NCI-H524 treated with DMSO at 0.1 percent for 48 hours (cell line): Measurements from ENCODE around the gene ALKBH3.
A peak's percentile ranks its signal among the peaks of the same experiment; 100 is the strongest.

Experiments
- DNase-seq: peaks from one replicate; lab custom pipeline; 2025; lab: John Stamatoyannopoulos, UW

The ALKBH3 gene

GRCh38 chr11:43880640-43881159 is at the start of gene ALKBH3:
TSS of gene ALKBH3 (plus strand) at chr11:43880831. CDS start at chr11:43882653, 1,822 bp downstream.
- peak; percentile 73 for DNase-seq

- no peak for DNase-seq
Measured at GRCh38 chr11:43830928-43831440, 49.6 kb upstream of the ALKBH3 start.

- DNase-seq, result no peak
Measured at GRCh38 chr11:43832536-43832935, 48.1 kb upstream of the ALKBH3 start.

- no peak for DNase-seq
Measured at GRCh38 chr11:43833657-43834073, 47.0 kb upstream of the ALKBH3 start.

GRCh38 chr11:43834286-43834685 is 46.3 kb upstream of the ALKBH3 start:
- no peak for DNase-seq

GRCh38 chr11:43835104-43835503 is 45.5 kb upstream of the ALKBH3 start:
- no peak for DNase-seq

- DNase-seq, result no peak
Measured at GRCh38 chr11:43837879-43838278, 42.8 kb upstream of the ALKBH3 start.

- DNase-seq, result no peak
Measured at GRCh38 chr11:43842021-43842420, 38.6 kb upstream of the ALKBH3 start.

GRCh38 chr11:43845816-43846215 is 34.8 kb upstream of the ALKBH3 start:
- DNase-seq, result no peak

- no peak for DNase-seq
Measured at GRCh38 chr11:43852057-43852636, 28.5 kb upstream of the ALKBH3 start.

GRCh38 chr11:43853781-43854180 is 26.9 kb upstream of the ALKBH3 start:
- no peak for DNase-seq

GRCh38 chr11:43856993-43857392 is 23.6 kb upstream of the ALKBH3 start:
- no peak for DNase-seq

- no peak for DNase-seq
Measured at GRCh38 chr11:43861141-43861540, 19.5 kb upstream of the ALKBH3 start.

GRCh38 chr11:43866520-43866919 is 14.1 kb upstream of the ALKBH3 start:
- DNase-seq, result no peak

- DNase-seq, result no peak
Measured at GRCh38 chr11:43866969-43867368, 13.7 kb upstream of the ALKBH3 start.

GRCh38 chr11:43868852-43869567 is 11.6 kb upstream of the ALKBH3 start:
- no peak for DNase-seq

- DNase-seq, result no peak
Measured at GRCh38 chr11:43871051-43871450, 9.6 kb upstream of the ALKBH3 start.

GRCh38 chr11:43872995-43873394 is 7.6 kb upstream of the ALKBH3 start:
- DNase-seq, result no peak

GRCh38 chr11:43874078-43874477 is 6.6 kb upstream of the ALKBH3 start:
- DNase-seq, result no peak

- DNase-seq, result no peak
Measured at GRCh38 chr11:43874738-43875137, 5.9 kb upstream of the ALKBH3 start.

- no peak for DNase-seq
Measured at GRCh38 chr11:43879789-43880639, 617 bp upstream of the ALKBH3 start.

- no peak for DNase-seq
Measured at GRCh38 chr11:43892851-43893250, 12.2 kb downstream of the ALKBH3 start.
